SH-SY5Y (cell line): ENCODE measurements around the gene BUB1B.

Experiments
- GATA2 ChIP-seq: IDR thresholded peaks from 2 replicates; pipeline ENCODE4 v1.6.1; 2011; ENCODE audit warnings: mild to moderate bottlenecking, low read depth, low read length
- GATA3 ChIP-seq: IDR thresholded peaks from 2 replicates; pipeline ENCODE4 v1.6.1; 2011; ENCODE audit warnings: low read depth, mild to moderate bottlenecking, low read length, moderate library complexity

BUB1B gene

GRCh38 chr15:40251486-40252140 lies 90.7 kb downstream of the BUB1B start:
- TF ChIP-seq GATA2 (no peak), GATA3 (no peak)

DNA sequence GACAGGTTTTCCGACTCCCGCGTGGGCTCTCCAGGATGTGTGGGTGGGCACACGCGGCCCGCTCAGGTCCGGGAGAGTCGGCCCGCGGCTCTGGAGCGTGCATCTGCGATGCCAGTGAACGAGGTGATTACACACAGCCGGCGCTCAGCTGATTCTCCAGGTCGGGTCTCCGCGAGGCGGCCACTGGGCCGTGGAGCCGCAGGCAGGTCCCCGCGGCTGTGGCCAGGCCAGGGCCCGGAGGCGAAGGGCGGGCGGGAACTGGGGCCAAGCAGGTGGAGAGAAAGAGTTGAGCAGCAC lies 91.2 kb downstream of the BUB1B start:
- TF ChIP-seq GATA3, result no peak
- TF ChIP-seq GATA2, result no peak

DNA sequence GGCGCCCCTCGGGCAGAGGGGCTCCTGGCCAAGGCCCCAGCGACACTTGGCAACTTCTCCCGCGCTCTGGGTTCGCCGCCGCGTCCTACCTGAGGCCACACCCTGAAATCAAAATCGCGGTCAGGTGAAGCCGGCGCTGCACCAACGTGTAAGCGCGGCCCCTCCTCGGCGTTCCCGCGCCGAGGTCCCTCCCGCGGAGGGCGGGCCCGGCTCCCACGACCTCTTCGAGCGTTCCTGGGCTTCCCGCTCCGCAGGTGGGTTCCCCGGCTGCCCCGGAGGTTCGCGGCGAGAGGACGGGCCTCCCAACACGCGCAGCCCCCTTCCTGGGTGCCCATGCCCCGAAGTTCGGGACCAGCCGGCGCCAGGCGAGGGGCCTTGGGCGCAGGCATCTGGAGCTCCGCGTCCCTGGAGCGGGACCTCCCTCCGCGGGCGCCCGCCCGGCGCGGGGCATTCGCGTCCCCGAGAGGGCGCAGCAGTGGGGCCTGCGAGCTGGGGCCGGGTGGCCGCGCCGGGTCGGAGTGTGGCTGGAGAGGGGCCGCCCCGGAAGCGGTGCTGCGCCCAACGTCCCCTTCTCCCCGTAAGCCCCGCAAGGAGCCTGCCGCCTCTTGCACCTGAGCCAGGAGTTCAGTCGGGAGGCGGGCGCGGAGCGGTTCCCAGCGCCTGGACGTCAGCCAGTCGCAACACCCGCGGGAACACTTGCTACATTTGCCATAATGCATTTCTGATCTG lies 91.7 kb downstream of the BUB1B start:
- TF ChIP-seq GATA3, result no peak
- TF ChIP-seq GATA2, result no peak

GRCh38 chr15:40253167-40253790 lies 92.4 kb downstream of the BUB1B start:
- no peak for TF ChIP-seq GATA2
- no peak for TF ChIP-seq GATA3

DNA sequence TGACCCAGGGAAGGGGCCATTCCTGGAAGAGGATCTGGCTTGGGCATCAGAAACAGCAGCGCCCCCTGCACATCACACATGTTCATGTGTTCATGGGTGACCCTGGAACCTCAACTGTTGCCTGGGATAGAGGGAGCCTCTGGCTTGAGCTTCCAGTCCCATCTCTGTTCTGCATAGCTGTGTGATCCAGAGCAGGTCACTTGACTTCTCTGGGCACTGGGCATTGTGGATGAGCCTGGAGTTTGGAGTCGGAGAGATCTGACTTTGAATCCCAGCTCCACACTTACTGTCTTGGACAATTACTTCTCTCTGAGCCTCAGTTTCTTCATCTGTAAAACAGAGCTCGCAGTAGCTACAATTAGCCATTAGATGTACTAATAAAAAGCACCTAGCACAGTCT lies 93.6 kb downstream of the BUB1B start:
- TF ChIP-seq GATA3 (no peak), GATA2 (no peak)

GRCh38 chr15:40255033-40255432 lies 94.2 kb downstream of the BUB1B start:
- no peak for TF ChIP-seq GATA3
- TF ChIP-seq GATA2, result no peak

DNA sequence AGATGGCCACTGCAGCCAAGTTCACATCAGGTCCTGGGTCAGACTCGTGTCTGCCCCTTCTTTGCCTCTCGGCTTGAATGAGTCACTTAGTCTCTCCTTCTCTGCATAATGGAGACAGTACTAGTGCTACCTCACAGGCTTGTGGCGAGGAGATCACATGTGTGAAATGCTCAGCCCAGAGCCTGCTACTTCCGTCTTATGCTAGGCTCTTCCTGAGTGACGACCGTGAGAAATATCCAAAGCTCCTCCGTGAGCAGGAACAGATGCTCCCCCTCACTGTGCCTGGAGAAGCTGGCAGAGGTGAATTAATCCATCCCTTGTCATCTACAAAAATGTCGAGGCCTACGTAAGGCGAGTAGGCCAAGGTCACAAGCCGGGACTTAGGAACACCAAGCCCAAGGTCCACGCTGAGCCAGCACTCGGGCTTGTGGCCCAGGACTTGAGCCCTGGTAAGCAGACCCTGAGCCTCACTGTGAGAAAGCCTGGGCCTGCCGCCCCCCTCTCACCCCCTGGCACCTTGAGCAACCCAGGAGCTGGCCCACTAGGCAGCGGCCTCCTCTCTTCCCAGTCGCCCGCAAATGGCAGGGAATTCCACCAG lies 95.9 kb downstream of the BUB1B start:
- TF ChIP-seq GATA2, result no peak
- TF ChIP-seq GATA3, result no peak

GRCh38 chr15:40257656-40258450 lies 97.0 kb downstream of the BUB1B start:
- TF ChIP-seq GATA3 (no peak), GATA2 (no peak)

DNA sequence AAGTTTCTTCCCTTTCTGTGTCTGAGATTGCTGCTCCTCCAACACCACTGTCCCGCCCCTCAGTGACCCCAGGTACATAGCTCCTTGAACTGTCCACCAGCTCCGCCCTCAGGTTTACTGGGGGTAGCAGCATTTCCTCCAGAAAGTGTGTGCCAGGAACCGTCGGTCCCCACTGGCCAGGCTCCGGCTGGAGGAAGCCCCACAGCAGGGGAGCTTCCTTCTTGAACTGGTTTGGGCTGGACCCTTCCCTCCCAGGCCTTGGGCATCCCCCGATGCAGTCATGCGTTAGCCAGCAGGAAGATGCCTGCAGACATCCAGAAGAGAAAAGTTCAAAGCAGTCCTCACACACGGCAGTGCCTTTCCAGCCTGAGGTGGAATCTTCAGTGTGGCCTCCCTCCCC lies 97.7 kb downstream of the BUB1B start:
- TF ChIP-seq GATA3, result no peak
- TF ChIP-seq GATA2, result no peak

GRCh38 chr15:40259021-40259420 lies 98.2 kb downstream of the BUB1B start:
- TF ChIP-seq GATA3 (no peak), GATA2 (no peak)

- no peak for TF ChIP-seq GATA2
- TF ChIP-seq GATA3, result no peak
These were observed 102.3 kb downstream of the BUB1B start for GRCh38 chr15:40263024-40263754.

- TF ChIP-seq GATA3 (no peak), GATA2 (no peak)
These were observed 103.7 kb downstream of the BUB1B start for GRCh38 chr15:40264321-40265153.

GRCh38 chr15:40265355-40265754 lies 104.5 kb downstream of the BUB1B start:
- TF ChIP-seq GATA2 (no peak), GATA3 (no peak)

- no peak for TF ChIP-seq GATA3
- no peak for TF ChIP-seq GATA2
These were observed 105.0 kb downstream of the BUB1B start for GRCh38 chr15:40265875-40266274.
